Measurements from ENCODE around the gene NUP210L. TPM values are rescaled to one million over a fixed set of nuclear protein-coding genes. Genes with fewer than 3 reads are reported as not detected.

The NUP210L gene
- total RNA-seq, 1 experiment from 2014 or later, result 0.12 TPM

- Mint-ChIP-seq H3K4me3 (ENCODE audit: low read depth, unreplicated experiment) (peak overlapping the region; percentile 90), H3K27me3 (ENCODE audit: unreplicated experiment) (no peaks in the 10 kb centered on the region), H3K4me1 (ENCODE audit: low read depth, unreplicated experiment) (peaks cover 32% of the 10 kb centered on the region), H3K27ac (ENCODE audit: unreplicated experiment) (peak overlapping the region; percentile 95), H3K9me3 (ENCODE audit: low read depth, unreplicated experiment) (no peaks in the 10 kb centered on the region), H3K36me3 (ENCODE audit: insufficient read depth, unreplicated experiment) (peaks cover 55% of the 10 kb centered on the region)
- intact Hi-C loops (cut with micrococcal nuclease; ENCODE audit: unreplicated experiment), result no loop called here
- DNase-seq, result peak; percentile 59
- BruUV-seq (replicated peaks), result no TSS peak
- TF ChIP-seq, protein P1, sequence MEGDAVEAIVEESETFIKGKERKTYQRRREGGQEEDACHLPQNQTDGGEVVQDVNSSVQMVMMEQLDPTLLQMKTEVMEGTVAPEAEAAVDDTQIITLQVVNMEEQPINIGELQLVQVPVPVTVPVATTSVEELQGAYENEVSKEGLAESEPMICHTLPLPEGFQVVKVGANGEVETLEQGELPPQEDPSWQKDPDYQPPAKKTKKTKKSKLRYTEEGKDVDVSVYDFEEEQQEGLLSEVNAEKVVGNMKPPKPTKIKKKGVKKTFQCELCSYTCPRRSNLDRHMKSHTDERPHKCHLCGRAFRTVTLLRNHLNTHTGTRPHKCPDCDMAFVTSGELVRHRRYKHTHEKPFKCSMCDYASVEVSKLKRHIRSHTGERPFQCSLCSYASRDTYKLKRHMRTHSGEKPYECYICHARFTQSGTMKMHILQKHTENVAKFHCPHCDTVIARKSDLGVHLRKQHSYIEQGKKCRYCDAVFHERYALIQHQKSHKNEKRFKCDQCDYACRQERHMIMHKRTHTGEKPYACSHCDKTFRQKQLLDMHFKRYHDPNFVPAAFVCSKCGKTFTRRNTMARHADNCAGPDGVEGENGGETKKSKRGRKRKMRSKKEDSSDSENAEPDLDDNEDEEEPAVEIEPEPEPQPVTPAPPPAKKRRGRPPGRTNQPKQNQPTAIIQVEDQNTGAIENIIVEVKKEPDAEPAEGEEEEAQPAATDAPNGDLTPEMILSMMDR (IDR thresholded peaks at IDR 0.05; ENCODE audit: unreplicated experiment), result no peak
- CTCF ChIA-PET, result interaction anchor here (0.6 to 3.1 kb wide), 12 partner anchors 9 to 356 kb away, joined by 3 to 27 read pairs (median 4); partner anchors contain the start of genes CHTOP, CRTC2, DENND4B and JTB
These were observed 186.9 kb downstream of the NUP210L start for GRCh38 chr1:153968000-153968363.

- CTCF ChIA-PET, result interaction anchor here (0.5 to 3.1 kb wide), 15 partner anchors 10 to 355 kb away, joined by 3 to 27 read pairs (median 4); partner anchors contain the start of genes CHTOP, CRTC2, DENND4B and JTB
- Mint-ChIP-seq H3K4me1 (ENCODE audit: low read depth, unreplicated experiment) (peaks cover 37% of the 10 kb centered on the region), H3K36me3 (ENCODE audit: insufficient read depth, unreplicated experiment) (peaks cover 58% of the 10 kb centered on the region), H3K27me3 (ENCODE audit: unreplicated experiment) (no peaks in the 10 kb centered on the region), H3K27ac (ENCODE audit: unreplicated experiment) (peak within 1 kb of the TSS; percentile 95), H3K4me3 (ENCODE audit: low read depth, unreplicated experiment) (peak within 1 kb of the TSS; percentile 90), H3K9me3 (ENCODE audit: low read depth, unreplicated experiment) (no peaks in the 10 kb centered on the region)
- intact Hi-C loops (cut with micrococcal nuclease; ENCODE audit: unreplicated experiment), result no loop called here
- peak; percentile 92 for DNase-seq
- TF ChIP-seq, protein P1 (IDR thresholded peaks at IDR 0.05; ENCODE audit: unreplicated experiment), result no peak
- no TSS peak for BruUV-seq (replicated peaks)
These were observed 187.5 kb downstream of the NUP210L start, which contains the start of gene CREB3L4 for GRCh38 chr1:153967107-153967999. TSS of gene CREB3L4 (plus strand) at chr1:153967902. CDS start at chr1:153968526, 624 bp downstream.

DNA sequence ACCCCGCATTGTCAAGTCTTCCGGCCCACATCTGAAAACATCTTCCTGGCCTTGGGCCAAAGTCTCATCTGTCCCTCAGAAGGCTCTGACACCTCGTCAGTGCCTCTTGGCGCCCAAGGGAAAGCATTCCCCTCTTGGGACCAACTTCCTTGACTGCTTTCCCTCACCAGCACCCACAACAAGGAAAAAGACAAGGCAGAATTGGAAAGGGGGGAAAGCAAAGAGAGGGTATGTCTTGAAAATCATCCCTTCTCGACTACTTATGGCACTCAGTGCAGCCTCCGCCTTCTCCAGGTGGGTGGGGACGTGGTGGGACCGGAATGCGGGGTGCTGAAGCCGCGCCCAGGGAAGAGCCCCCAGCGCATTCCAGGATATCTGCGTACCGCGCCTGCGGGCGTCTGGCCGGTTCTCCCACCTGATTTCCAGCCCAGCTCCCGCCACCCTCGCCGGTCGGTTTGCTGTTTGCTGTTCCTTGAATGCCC lies 191.0 kb downstream of the NUP210L start:
- Mint-ChIP-seq H3K27ac (ENCODE audit: unreplicated experiment) (peak overlapping the region; percentile 79), H3K36me3 (ENCODE audit: insufficient read depth, unreplicated experiment) (peaks cover 70% of the 10 kb centered on the region), H3K4me3 (ENCODE audit: low read depth, unreplicated experiment) (peak overlapping the region; percentile 79), H3K4me1 (ENCODE audit: low read depth, unreplicated experiment) (peaks cover 47% of the 10 kb centered on the region), H3K9me3 (ENCODE audit: low read depth, unreplicated experiment) (no peaks in the 10 kb centered on the region), H3K27me3 (ENCODE audit: unreplicated experiment) (no peaks in the 10 kb centered on the region)
- TF ChIP-seq, protein P1 (IDR thresholded peaks at IDR 0.05; ENCODE audit: unreplicated experiment), result no peak
- BruUV-seq (replicated peaks), result no TSS peak
- intact Hi-C loops (cut with micrococcal nuclease; ENCODE audit: unreplicated experiment), result no loop called here
- peak; percentile 73 for DNase-seq
- CTCF ChIA-PET, result interaction anchor here (0.6 to 2.3 kb wide), 8 partner anchors 10 to 1447 kb away, joined by 3 to 9 read pairs (median 5); partner anchors contain the start of genes DENND4B, GATAD2B, JTB and RAB13

DNA sequence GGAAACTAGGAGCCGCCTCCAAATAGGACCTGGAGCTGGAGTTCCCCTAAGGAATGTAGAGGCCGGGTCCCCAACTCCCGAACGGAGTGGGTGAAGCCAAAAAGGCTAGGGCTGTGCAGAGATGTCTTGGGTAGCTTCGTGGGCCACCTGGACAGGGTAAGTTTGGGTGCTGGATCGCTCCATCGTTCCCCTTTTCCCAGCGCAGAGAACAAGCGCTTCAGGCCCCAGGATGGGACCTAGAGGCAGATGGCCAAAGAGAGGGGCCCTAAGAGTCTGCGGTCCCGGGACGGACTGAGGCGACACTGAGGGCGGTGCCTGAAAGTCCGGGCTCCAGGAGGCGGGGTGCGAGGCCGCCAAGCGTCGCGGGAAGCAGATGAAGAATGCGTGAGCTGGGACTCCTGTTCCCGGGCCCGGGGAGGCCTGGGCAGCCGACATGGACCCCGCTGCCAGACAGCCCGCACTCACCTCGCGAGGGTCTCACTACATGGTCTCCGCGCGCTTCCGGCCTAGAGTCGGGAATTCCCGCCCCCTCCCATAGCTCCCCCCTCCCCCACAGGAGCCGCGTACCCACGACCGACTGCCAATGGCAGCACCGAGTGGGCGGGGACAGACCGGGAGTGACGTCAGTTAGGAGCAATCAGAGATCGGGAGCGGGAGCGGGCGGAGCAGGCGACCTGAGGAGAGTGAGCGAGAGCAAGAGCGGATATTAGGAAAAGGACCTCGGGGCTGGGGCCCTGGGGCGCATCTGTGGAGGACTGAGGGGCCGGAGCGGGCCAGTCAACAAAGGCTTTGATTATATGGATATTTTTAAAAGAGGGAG lies 191.6 kb downstream of the NUP210L start, which contains the start of gene SLC39A1:
TSS of gene SLC39A1 (minus strand) at position 508 of the 820 bp plus-strand sequence. CDS start 822 bp downstream, outside the sequence.
- Mint-ChIP-seq H3K36me3 (ENCODE audit: insufficient read depth, unreplicated experiment) (peaks cover 75% of the 10 kb centered on the region), H3K27me3 (ENCODE audit: unreplicated experiment) (no peaks in the 10 kb centered on the region), H3K4me3 (ENCODE audit: low read depth, unreplicated experiment) (peak within 1 kb of the TSS; percentile 79), H3K27ac (ENCODE audit: unreplicated experiment) (peak within 1 kb of the TSS; percentile 79), H3K9me3 (ENCODE audit: low read depth, unreplicated experiment) (no peaks in the 10 kb centered on the region), H3K4me1 (ENCODE audit: low read depth, unreplicated experiment) (peaks cover 48% of the 10 kb centered on the region)
- TSS peak; percentile 37 for BruUV-seq (replicated peaks)
- CTCF ChIA-PET, result interaction anchor here (0.6 to 2.3 kb wide), 10 partner anchors 10 to 329 kb away, joined by 3 to 9 read pairs (median 4); partner anchors contain the start of genes CHTOP, DENND4B, GATAD2B and JTB
- peak; percentile 99 for DNase-seq
- intact Hi-C loops (cut with micrococcal nuclease; ENCODE audit: unreplicated experiment), result no loop called here
- TF ChIP-seq, protein P1 (IDR thresholded peaks at IDR 0.05; ENCODE audit: unreplicated experiment), result no peak

All from Calu3 (cell line).